GM21528 (cell line): Measurements from ENCODE around the gene ZNF182.
"Not testable (repeated sequence)": the region's sequence is repeated elsewhere in the genome, so short reads cannot be mapped to it uniquely, and the experiment has no call there.

Source experiments
- ATAC-seq: cut with Tn5 transposase; IDR thresholded peaks from one replicate; pipeline ENCODE4 v1.9.1; 2021; ENCODE audit warnings: mild to moderate bottlenecking, moderate library complexity; ENCODE audit not compliant: unreplicated experiment, low FRiP score

ZNF182 gene

DNA sequence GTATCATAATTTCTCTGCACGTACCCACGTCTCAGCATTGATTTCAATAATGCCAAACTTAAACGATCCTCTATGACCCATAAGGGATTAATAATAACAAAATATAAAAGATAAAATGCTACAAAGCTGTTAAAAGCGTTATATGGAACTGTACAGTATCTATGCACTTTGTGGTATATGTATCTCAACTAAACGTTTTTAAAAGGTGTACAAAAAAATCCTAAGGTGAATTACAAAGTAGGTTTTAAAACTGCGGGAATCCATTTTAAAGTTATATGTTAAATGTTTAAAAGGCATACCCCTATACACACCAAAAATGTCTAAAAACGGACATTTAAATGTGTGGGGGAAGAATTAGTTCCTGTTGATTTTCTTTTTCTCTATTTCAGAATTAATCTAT lies 860 bp downstream of the ZNF182 start:
- no peak for ATAC-seq

DNA sequence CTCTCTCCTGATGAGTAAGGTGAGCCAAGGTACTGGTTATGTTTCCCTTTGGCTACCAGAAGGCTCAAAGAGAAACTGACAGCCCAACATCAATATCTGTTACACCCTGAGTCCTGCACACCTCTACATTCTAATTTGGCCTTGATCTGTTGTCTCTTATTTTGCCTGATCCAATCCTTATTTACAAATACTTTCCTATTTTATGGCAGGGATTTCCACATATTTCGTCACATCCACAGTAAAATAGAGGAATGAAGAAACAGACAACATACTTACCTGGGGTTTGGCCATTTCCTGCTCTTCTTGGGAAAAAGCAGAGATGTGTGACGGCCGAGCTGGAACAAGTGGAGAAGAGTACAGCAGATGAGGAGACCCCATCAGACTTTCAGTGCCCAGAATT lies 1.5 kb downstream of the ZNF182 start:
- ATAC-seq: no peak

DNA sequence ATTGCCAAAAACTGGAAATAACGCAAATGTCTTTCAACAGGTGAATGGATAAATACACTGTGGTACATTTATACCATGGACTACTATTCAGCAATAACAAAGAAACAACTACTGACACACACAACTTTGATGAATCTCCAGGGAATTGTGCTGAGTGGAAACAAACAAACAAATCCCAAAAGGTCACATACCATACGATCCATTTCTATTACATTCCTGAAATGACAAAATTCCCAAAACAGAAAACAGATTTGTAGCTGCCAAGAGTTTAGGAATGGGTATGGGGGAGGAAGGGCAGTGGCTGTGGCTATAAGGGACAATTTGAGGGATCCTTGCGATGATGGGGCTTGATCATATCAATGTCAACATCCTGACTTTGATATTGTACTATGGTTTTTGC lies 2.5 kb downstream of the ZNF182 start:
- ATAC-seq: no peak

DNA sequence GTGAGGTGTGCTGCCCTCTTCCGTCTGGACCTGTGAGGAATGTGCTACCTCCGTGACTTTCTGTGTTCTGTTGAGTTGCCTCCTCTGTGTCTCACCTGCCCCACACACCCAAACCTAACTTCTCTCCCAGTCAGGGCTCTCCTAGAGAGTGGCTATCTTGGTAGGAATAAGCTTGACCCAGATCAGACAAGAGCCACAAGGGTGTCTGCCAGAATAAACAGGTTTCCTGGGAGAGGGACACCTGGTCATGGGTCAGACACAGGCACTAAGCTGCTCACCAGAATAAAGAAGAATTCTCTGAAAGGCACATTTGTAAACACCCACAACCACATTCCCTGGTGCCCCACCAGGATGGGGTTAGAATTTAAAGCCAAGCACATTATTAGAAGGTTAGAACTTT lies 11.1 kb downstream of the ZNF182 start:
- ATAC-seq: no peak

DNA sequence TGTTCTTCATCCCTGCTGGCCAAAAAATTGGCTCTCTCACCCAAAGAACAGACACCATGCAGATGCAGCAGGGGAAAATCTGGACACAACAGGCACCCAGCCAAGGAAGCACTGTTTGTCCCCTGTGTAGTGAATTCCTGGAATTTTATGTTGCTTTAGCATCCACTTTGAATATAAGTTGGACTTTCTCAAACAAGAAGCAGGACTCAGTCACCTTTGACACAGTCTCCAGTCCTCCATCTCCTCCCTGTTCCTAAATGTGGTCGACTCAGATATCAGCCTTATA lies 11.8 kb downstream of the ZNF182 start:
- no peak for ATAC-seq

DNA sequence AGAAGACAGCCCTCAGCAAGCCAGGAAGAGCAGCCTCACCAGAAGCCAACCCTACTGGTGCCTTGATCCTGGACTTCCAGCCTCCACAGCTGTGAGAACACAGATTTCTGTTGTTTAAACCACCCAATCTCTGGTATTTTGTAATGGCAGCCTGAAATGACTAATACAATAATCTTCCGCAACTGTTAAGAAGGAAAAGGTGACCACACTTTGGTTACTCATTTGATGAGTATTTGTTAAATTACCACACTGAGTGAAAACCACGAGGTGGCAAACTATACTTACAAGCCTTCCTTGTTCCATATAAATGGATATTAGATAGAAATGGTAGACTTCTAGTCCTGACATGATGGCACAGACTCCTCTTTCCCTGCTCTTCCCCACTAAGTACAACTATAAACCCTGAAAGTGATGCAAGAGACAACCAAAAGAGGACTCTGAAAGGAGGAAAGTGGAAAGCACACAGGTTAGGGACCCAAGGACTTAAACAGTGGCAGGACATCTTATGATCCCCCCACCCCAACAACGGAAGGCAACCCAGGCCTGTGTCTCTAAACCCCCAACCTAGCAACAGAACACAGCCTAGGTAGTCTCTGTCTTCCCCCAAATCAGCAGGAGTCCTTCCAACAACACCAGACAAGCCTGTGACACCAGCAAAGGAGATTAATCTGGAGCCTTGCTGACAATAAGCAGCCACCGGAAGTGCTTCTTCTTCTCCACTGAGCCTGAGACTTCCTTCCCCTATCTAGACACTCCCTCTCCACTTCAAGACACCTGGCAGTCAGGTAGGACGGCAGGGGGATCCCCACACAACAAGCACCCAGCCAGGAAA lies 12.3 kb downstream of the ZNF182 start:
- ATAC-seq: no peak

DNA sequence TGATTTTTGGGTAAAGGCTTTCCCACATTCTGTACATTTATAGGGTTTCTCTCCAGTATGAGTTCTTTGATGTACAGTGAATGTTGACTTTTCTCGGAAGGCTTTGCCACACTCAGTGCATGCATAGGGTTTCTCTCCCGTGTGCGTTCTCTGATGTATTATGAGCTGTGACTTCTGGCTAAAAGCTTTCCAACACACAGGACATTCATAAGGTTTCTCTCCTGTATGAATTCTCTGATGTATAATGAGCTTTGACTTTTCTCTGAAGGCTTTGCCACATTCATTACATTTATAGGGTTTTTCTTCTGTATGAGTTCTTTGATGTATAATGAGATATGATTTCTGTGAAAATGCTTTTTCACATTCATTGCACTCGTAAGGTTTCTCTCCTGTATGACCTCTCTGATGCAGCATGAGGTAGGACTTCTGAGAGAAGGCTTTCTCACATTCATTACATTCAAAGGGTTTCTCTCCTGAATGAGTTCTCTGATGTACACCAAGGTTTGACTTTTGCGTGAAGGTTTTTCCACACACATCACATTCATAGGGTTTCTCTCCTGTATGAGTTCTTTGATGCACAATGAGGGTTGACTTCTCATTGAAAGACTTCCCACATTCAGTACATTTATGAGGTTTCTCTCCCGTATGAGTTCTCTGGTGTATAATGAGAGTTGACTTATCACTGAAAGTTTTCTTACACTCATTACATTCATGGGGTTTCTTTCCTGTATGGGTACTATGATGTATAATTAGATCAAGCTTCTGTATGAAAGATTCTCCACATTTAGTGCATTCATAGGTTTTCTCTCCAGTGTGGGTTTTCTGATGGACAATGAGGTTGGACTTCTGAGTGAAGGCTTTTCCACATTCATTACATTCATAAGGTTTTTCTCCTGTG lies 27.3 kb downstream of the ZNF182 start:
- no peak for ATAC-seq

DNA sequence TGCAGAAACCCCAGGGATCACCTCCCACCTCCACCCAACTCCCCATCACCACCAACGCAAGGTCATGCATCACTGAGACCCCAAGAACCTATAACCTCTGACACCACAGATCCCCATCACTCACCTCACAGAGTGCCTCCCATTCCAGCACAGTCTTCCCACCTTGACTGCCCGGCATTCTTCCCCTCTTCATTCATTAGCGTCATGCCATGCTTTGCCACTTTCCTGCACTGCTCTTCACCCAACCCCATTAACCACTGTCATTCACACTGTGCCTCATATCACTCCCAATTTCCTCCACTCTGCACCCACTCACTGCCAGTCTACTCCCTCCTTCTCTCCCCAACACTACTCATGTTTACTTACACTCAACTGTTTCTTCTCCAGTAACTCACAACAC lies 30.6 kb downstream of the ZNF182 start:
- ATAC-seq: no peak

DNA sequence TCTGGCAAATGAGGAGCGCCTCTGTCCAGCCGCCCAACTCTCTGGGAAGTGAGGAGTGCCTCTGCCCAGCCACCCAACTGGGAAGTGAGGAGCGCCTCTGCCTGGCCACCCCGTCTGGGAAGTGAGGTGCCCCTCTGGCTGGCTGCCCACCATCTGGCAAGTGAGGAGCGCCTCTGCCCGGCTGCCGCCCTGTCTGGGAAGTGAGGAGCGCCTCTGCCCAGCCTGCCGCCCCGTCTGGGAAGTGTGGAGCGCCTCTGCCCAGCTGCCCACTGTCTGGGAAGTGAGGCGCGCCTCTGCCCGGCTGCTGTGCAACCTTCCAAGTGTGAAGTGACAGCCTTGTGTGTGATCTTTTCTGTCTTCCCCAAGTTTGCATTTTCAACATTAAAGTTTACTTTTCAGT lies 38.3 kb downstream of the ZNF182 start:
- not testable (repeated sequence) for ATAC-seq

DNA sequence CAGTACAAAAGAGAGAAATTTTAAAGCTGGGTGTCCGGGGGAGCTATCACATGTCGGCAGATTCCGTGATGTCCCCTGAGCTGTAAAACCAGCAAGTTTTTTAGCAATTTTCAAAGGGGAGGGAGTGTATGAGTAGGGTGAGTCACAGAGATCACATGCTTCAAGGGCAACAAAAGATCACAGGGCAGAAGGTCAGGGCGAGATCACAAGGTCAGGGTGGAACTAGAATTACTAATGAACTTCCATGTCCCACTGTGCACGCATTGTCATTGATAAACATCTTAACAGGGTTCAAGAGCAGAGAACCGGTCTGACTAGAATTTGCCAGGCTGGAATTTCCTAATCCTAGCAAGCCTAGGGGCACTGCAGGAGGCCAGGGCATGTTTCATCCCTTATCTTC lies 42.0 kb downstream of the ZNF182 start:
- ATAC-seq: not testable (repeated sequence)

DNA sequence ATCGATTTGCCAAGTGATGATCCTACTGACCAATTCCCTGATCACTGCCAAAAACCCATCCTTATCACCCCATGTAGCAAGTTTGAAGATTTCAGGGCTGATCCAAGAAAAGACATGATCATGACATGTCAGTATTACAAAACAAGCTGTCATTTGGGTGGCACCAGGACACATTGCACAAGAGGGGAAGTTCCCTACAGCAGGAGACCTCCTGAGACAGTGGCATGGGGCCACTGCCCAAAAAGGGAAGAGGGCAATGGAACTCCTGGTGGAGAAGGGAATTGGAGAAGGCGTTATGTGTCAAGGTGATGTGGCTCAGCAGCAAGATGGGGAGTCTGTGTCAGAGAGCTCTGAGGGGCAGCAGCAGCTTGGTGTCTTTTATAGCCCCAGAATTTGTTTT lies 43.4 kb downstream of the ZNF182 start:
- ATAC-seq: no peak

DNA sequence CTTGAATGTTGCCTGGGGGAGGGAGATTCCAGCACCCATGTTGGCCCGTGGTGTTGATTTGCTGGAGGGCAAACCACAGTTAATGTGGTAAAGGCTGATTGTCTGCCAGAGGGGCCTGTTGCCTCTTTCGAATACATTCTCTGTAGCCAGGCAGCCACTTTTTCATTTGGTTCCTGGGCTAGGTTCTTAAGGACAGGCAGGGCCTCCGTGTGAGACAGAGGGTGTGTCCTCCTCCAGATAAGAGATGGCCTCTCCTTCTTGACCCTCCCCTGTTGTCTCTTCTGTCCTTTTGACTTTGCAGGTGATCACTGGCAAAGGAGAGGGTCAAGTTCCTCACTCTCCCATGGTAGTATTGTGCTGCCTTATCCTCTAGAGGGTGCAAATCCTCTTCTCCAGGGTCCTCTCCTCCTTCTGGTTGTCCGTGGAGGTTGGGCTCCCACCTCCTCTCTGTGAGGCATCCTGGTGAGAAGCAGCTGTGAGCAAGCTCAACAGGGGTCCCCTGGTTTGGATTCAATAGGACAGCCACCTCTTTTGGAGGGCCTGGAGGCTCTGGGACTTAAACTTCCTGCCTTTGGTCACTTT lies 44.9 kb downstream of the ZNF182 start:
- ATAC-seq: no peak

DNA sequence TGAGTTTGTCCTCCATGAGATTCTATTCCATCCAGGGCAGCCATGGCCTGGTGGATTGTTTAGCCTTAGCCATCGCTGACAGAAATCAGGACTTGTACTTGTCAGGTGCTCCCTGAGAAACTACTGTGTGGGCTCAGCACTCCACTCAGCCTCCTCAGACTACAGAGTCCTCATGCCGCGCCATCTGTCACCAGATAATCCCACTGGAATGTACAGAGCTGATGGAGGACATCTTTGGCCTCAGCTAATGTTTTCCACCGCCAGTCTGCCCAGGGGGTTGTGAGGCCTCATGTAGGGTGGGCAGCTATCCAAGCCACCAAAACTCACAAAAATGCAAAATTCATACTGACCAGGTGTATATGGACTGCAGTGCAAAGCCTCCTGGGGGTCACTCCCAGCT lies 45.6 kb downstream of the ZNF182 start:
- ATAC-seq: not testable (repeated sequence)

DNA sequence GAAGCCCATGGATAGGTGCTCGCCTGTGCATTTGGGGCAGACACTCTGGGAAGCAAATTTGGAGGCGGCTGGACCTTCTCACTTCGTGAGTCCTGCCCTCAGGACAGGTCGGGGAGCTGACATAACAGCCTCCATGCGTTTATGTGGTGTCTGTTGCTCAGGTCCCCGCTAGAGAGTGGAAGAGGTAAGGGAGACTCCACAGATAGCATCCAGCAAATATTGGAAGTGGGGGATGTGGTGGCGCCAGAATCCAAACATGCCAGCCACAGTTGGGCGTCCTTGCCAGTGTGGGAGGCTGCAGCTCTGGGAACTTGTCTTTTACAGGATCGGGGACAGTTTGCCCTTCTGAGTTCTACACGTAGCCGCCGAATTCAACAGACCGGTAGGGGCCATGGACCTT lies 47.8 kb downstream of the ZNF182 start:
- no peak for ATAC-seq

DNA sequence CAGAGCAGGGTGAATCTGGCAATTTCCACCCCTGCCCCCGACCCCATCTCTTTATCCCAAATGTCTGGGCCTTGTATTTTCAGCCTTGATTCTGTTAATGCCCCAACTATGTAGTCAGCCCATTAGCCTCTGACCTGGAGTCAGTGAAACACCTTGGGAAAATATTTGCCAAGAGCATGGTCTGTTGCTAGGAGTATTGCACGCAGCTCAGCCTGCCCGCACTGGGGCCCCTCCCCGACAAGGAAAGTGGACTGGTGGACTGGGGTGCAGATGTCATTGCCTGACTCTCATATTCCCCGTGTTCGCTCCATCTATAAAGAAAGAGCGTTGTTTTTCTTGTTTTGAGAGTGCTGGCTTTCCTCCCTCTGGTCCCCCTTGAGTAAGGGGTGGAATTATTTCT lies 48.5 kb downstream of the ZNF182 start:
- not testable (repeated sequence) for ATAC-seq

DNA sequence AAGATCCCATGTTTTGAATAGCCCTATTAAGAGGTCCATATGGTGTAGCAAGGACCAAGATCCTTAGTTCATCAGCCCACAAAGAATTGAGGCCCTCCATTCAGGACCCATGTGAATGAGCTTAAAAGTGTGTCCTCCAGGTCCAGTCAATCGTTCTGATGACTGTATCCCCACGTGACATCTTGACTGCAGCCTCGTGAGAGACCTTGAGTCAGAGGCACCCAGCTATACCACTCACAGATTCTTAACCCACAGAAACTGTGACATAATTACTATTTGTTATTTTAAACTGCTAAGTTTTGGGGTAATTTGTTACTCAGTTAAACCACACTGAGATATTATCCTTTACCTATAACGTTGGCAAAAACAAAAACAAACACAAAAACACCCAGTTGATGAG lies 62.4 kb downstream of the ZNF182 start:
- no peak for ATAC-seq

DNA sequence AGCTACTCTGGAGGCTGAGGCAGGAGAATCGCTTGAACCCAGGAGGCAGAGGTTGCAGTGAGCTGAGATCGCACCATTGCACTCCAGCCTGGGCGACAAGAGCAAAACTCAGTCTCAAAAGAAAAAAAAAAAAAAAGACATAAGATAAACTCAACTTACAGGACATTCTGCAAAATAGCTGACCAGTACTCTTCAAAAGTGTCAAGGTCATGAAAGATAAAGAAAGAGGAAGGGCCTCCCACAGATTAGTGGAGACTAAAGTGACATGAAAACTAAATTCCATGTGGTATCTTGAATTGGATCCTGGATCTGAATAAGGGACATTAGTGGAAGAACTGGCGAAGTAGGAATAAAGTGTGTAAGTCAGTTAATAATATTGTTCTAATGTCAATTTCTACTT lies 63.3 kb downstream of the ZNF182 start:
- no peak for ATAC-seq

DNA sequence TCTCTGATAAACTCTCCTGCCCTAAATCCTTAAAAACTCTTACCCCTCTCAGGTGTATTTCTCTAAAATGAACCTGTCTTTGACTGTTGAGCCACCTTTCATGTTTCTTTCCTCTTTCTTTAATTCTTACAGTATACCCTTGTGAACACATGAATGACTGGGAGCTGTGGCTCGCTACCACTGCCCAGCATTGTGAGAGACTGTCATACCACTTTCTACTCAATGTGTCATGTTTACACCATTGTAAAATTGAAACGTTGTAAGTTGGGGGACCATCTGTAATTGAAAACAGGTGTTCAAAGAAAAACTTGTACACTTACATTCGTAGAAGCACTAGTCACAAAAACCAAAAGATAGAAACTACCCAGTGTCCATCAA lies 66.9 kb downstream of the ZNF182 start:
- no peak for ATAC-seq

DNA sequence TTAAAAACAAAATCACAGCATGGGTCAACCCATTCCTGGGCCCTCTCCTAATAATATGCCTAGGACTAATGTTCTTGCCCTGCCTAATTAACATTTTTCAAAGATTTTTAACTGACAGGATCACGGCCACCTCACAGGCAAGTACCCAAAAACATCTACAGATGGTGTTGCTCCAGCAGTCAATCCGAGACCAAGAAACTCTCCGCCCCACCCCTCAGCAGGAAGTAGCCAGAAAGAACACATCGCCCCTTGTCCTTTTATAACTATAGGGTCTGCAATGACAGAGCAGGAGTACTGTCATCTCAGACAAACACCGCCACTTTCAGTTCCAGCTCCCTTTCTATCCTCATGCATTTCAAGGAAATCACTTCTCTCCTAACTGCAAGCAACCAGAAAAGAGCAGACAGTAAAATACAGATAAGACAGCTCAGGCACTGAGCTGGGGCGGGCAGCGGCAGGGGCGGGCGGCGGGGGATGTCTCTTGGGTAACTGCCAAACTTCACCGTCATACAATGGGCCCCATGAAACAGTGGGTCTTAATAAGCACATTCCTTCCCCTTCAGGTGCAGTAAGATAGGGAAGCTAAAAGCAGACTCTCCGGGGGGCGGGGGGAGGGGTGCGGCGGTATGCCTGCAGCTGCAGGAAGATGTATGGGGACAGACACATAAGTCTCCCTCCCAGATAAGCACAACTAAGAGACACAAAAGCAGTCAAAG lies 67.4 kb downstream of the ZNF182 start:
- no peak for ATAC-seq

DNA sequence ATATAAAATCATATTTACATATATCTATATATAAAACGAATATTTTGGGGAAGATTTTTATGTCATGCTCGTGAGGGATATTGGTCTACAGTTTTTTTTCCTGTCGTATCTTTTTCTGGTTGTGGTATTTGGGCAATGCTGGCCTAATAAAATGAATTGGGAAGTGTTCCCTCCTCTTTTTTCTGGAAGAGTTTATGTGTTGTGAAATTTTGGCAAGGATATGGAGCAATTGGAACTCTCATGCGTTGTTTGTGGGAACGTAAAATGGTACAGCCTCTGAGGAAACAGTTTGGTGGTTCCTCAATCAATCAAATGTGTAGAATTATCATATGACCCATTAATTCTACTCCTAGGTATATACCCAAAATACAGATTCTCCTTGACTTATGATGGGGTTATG lies 69.8 kb downstream of the ZNF182 start:
- no peak for ATAC-seq

DNA sequence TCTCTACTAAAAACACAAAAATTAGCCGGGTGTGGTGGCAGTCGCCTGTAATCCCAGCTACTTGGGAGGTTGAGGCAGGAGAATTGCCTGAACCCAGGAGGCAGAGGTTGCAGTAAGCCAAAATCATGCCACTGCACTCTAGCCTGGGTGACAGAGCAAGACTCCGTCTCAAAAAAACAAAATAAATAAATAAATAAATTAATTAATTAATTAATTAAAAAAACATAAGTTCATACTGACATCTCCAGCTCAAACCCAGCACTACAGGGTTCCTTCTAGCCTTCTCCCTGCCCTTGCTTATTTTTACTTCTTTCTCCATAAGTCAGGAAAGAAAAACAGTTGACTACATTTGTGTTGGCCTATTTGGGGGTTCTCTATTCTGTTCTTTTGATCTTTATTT lies 71.8 kb downstream of the ZNF182 start:
- not testable (repeated sequence) for ATAC-seq
